Retinal pigment epithelial cell (primary cell): ENCODE measurements around the gene KCNK13.

Experiments used
- DNase-seq: peaks from one replicate; pipeline ENCODE4 v3.0.0-alpha.2; 2010; ENCODE audit warnings: low read depth
- H3K4me3 ChIP-seq: 2 replicates; pipeline ENCODE4 v1.5.1; 2011; ENCODE audit warnings: mild to moderate bottlenecking, low read length, control low read depth, moderate library complexity
- TF ChIP-seq, protein P1 (sequence below): conservative IDR thresholded peaks from 2 replicates; pipeline ENCODE4 v1.5.1; 2011; ENCODE audit warnings: low read depth, low read length, control low read depth, inconsistent platforms

Gene KCNK13

DNA sequence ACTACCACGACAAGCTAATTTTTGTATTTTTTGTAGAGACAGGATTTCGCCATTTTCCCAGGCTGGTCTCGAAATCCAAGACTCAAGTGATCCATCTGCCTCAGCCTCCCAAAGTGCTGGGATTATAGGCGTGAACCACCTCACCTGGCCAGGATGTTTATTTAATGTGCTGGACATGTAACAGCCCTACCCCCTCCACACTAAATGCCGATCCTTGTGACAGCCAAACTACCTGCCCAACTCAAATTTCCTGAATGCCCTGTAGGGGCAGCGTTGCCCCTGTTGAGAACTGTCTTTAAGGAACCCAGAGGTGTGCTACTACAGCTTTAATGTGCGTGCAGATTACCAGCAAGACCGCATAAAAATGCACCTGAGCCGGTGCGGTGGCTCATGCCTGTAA, 48.1 kb downstream of the KCNK13 start:
- TF ChIP-seq, protein P1, sequence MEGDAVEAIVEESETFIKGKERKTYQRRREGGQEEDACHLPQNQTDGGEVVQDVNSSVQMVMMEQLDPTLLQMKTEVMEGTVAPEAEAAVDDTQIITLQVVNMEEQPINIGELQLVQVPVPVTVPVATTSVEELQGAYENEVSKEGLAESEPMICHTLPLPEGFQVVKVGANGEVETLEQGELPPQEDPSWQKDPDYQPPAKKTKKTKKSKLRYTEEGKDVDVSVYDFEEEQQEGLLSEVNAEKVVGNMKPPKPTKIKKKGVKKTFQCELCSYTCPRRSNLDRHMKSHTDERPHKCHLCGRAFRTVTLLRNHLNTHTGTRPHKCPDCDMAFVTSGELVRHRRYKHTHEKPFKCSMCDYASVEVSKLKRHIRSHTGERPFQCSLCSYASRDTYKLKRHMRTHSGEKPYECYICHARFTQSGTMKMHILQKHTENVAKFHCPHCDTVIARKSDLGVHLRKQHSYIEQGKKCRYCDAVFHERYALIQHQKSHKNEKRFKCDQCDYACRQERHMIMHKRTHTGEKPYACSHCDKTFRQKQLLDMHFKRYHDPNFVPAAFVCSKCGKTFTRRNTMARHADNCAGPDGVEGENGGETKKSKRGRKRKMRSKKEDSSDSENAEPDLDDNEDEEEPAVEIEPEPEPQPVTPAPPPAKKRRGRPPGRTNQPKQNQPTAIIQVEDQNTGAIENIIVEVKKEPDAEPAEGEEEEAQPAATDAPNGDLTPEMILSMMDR = peak; percentile 57
- DNase-seq = no peak
- H3K4me3 ChIP-seq = no peak overlapping the region

- H3K4me3 ChIP-seq = no peak overlapping the region
- no peak for DNase-seq
- TF ChIP-seq, protein P1 = no peak
Observed at GRCh38 chr14:90111895-90112534, 50.2 kb downstream of the KCNK13 start.

GRCh38 chr14:90114554-90114953, 52.8 kb downstream of the KCNK13 start:
- no peak overlapping the region for H3K4me3 ChIP-seq
- TF ChIP-seq, protein P1 = peak; percentile 17
- DNase-seq = no peak

- DNase-seq = no peak
- H3K4me3 ChIP-seq = no peak overlapping the region
- TF ChIP-seq, protein P1 = no peak
Observed at GRCh38 chr14:90115780-90116179, 54.0 kb downstream of the KCNK13 start.

GRCh38 chr14:90116444-90116843, 54.6 kb downstream of the KCNK13 start:
- no peak for DNase-seq
- H3K4me3 ChIP-seq = no peak overlapping the region
- TF ChIP-seq, protein P1 = no peak

- H3K4me3 ChIP-seq = no peak overlapping the region
- TF ChIP-seq, protein P1 = no peak
- DNase-seq = no peak
Observed at GRCh38 chr14:90118027-90118426, 56.2 kb downstream of the KCNK13 start.

DNA sequence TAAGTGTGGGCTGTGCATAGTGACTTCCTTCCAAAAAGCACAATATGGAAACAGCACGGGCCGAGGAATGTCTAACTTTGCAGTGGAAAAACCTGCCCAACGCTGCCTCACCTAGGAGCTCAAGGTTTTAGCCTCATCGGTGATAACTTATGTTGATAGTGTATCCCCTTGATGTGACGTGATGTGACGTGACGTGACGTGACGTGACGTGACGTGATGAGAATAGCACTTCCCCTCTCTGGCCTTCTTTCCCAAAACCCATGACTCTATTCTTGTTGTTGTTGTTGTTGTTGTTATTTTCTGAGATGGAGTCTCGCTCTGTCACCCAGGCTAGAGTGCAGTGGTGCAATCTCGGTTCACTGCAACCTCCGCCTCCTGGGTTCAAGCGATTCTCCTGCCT, 64.5 kb downstream of the KCNK13 start:
- TF ChIP-seq, protein P1 = no peak
- H3K4me3 ChIP-seq = no peak overlapping the region
- no peak for DNase-seq
